Caco-2 (cell line): ENCODE data around the gene P4HTM. TPM values are rescaled to one million over a fixed set of nuclear protein-coding genes. Genes with fewer than 3 reads are reported as not detected.
A peak's percentile ranks its signal among the peaks of the same experiment; 100 is the strongest.

Source experiments
- BruUV-seq: library from RNA; stranded (reverse); fragments of 400-500 nt; replicated peaks from 2 replicates; lab custom pipeline; 2021; lab: Mats Ljungman, UMichigan
- CTCF ChIA-PET: fragments of 300-600 bp; sonication (Branson Sonifier 250); formaldehyde crosslinking; loops from one replicate; lab custom pipeline; 2022; ENCODE audit warnings: antibody characterized with exemption; lab: Charles Lee
- POLR2A ChIA-PET: fragments of 300-600 bp; sonication (Branson Sonifier 250); formaldehyde crosslinking; loops from one replicate; lab custom pipeline; 2022; ENCODE audit warnings: antibody characterized with exemption; lab: Charles Lee
- DNase-seq, 2 experiments: peaks; one replicate each; pipeline versions ENCODE4 v3.0.0 to v3.0.0-alpha.2; 2020 to 2022
- H3K27me3 ChIP-seq: replicated peaks from 2 replicates; pipeline ENCODE4 v1.6.0; 2011; ENCODE audit warnings: low read length; ENCODE audit not compliant: control insufficient read depth, insufficient read depth
- H3K36me3 ChIP-seq: 2 replicates; pipeline ENCODE4 v1.5.1; 2011; ENCODE audit warnings: low read length; ENCODE audit not compliant: control insufficient read depth, insufficient read depth
- H3K4me1 ChIP-seq: fragments of 250-450 bp; sonication (Bioruptor Pico); 2 replicates; pipeline ENCODE4 v1.5.1; 2020; ENCODE audit warnings: mild to moderate bottlenecking
- H3K4me3 ChIP-seq: 2 replicates; pipeline ENCODE4 v1.5.1; 2011; ENCODE audit warnings: low read depth, mild to moderate bottlenecking, control low read depth, low read length
- H3K9me3 ChIP-seq: fragments of 250-450 bp; sonication (Bioruptor Pico); 2 replicates; pipeline ENCODE4 v1.5.1; 2020; ENCODE audit warnings: mild to moderate bottlenecking, moderate library complexity
- H3K27ac Mint-ChIP-seq: one replicate; pipeline ENCODE4 v1.8.0; 2022; ENCODE audit warnings: mixed read lengths; ENCODE audit not compliant: unreplicated experiment
- H3K27me3 Mint-ChIP-seq: one replicate; pipeline ENCODE4 v1.8.0; 2022; ENCODE audit warnings: mixed read lengths; ENCODE audit not compliant: insufficient read depth, unreplicated experiment
- H3K36me3 Mint-ChIP-seq: one replicate; pipeline ENCODE4 v1.8.0; 2022; ENCODE audit warnings: mild to moderate bottlenecking, mixed read lengths; ENCODE audit not compliant: insufficient read depth, unreplicated experiment
- H3K4me1 Mint-ChIP-seq: one replicate; pipeline ENCODE4 v1.8.0; 2022; ENCODE audit warnings: low read depth, mixed read lengths; ENCODE audit not compliant: unreplicated experiment
- H3K4me3 Mint-ChIP-seq: one replicate; pipeline ENCODE4 v1.8.0; 2022; ENCODE audit warnings: mild to moderate bottlenecking, moderate library complexity, mixed read lengths; ENCODE audit not compliant: unreplicated experiment
- H3K9me3 Mint-ChIP-seq: one replicate; pipeline ENCODE4 v1.8.0; 2022; ENCODE audit warnings: mixed read lengths; ENCODE audit not compliant: unreplicated experiment
- CTCF ChIP-seq, 2 experiments: fragments of 200-600 bp in 1 of 2; IDR thresholded peaks; 1 replicate in 1 of 2; 2 replicates in 1 of 2; pipeline versions ENCODE4 v1.5.1 to v1.8.0; 2011 to 2022; ENCODE audit warnings: antibody characterized with exemption in 1 of 2, control low read depth in 1 of 2, inconsistent platforms in 1 of 2, low read depth in 1 of 2, low read length in 1 of 2, mild to moderate bottlenecking in 1 of 2, moderate library complexity in 1 of 2; ENCODE audit not compliant: insufficient read depth in 1 of 2, severe bottlenecking in 1 of 2, unreplicated experiment in 1 of 2
- intact Hi-C: fragments of 100-400 bp; cut with micrococcal nuclease; formaldehyde crosslinking; loops from one replicate; pipeline ENCODE4 v1.10.0; 2022; ENCODE audit not compliant: unreplicated experiment
- total RNA-seq: library from RNA; stranded (reverse); gene quantifications from 2 replicates; pipeline ENCODE4 v1.2.3, GENCODE V29; 2022

The P4HTM gene
- total RNA-seq, 1 experiment from 2014 or later: 24.4 TPM

- H3K4me1 ChIP-seq: peaks cover 20% of the 10 kb centered on the region
- H3K36me3 ChIP-seq: peaks cover 3% of the 10 kb centered on the region
- intact Hi-C loops: no loop called here
- H3K9me3 ChIP-seq: no peaks in the 10 kb centered on the region
- ChIA-PET CTCF (interaction anchor here (0.6 to 1.4 kb wide), 2 partner anchors 22 to 923 kb away, joined by 5 to 7 read pairs; no protein-coding TSS in a partner anchor), POLR2A (no interaction called here)
- no peaks in the 10 kb centered on the region for H3K27me3 Mint-ChIP-seq
- H3K4me1 Mint-ChIP-seq: peaks cover 13% of the 10 kb centered on the region
- H3K27me3 ChIP-seq: no peaks in the 10 kb centered on the region
- DNase-seq: no peak
- no peak overlapping the region for H3K4me3 ChIP-seq
- TF ChIP-seq CTCF (IDR thresholded peaks at IDR 0.05; ENCODE audit: insufficient read depth in 1 of 2, low read depth in 1 of 2, low read length in 1 of 2, severe bottlenecking in 1 of 2, unreplicated experiment in 1 of 2): no peak
- H3K4me3 Mint-ChIP-seq: peak overlapping the region; percentile 46
- H3K9me3 Mint-ChIP-seq: no peaks in the 10 kb centered on the region
- H3K27ac Mint-ChIP-seq: peak overlapping the region; percentile 63
- BruUV-seq: no TSS peak
- peaks cover 76% of the 10 kb centered on the region for H3K36me3 Mint-ChIP-seq
These were observed 19.4 kb downstream of the P4HTM start for GRCh38 chr3:49009396-49009795.

- DNase-seq: no peak
- no peaks in the 10 kb centered on the region for H3K27me3 Mint-ChIP-seq
- H3K36me3 Mint-ChIP-seq: peaks cover 90% of the 10 kb centered on the region
- H3K4me1 Mint-ChIP-seq: peaks cover 13% of the 10 kb centered on the region
- no peaks in the 10 kb centered on the region for H3K9me3 Mint-ChIP-seq
- H3K9me3 ChIP-seq: no peaks in the 10 kb centered on the region
- BruUV-seq: no TSS peak
- no peak for TF ChIP-seq CTCF (IDR thresholded peaks at IDR 0.05; ENCODE audit: insufficient read depth in 1 of 2, low read depth in 1 of 2, low read length in 1 of 2, severe bottlenecking in 1 of 2, unreplicated experiment in 1 of 2)
- no peak overlapping the region for H3K27ac Mint-ChIP-seq
- CTCF ChIA-PET: interaction anchor here (1.7 to 3.6 kb wide), 2 partner anchors 25 kb away, joined by 7 to 29 read pairs; no protein-coding TSS in a partner anchor
- no peak overlapping the region for H3K4me3 ChIP-seq
- peaks cover 7% of the 10 kb centered on the region for H3K4me1 ChIP-seq
- no peaks in the 10 kb centered on the region for H3K27me3 ChIP-seq
- H3K36me3 ChIP-seq: peaks cover 5% of the 10 kb centered on the region
- H3K4me3 Mint-ChIP-seq: no peak overlapping the region
- POLR2A ChIA-PET: interaction anchor here (0.5 to 1.2 kb wide), 2 partner anchors 10 to 259 kb away, joined by 3 to 4 read pairs; partner anchors contain the start of gene NDUFAF3
- intact Hi-C loops: no loop called here
These were observed 22.5 kb downstream of the P4HTM start for GRCh38 chr3:49012441-49013017.

- no TSS peak for BruUV-seq
- H3K36me3 ChIP-seq: peaks cover 5% of the 10 kb centered on the region
- no peak for TF ChIP-seq CTCF (IDR thresholded peaks at IDR 0.05; ENCODE audit: insufficient read depth in 1 of 2, low read depth in 1 of 2, low read length in 1 of 2, severe bottlenecking in 1 of 2, unreplicated experiment in 1 of 2)
- CTCF ChIA-PET: interaction anchor here (0.9 to 3.6 kb wide), 2 partner anchors 26 to 81 kb away, joined by 3 to 29 read pairs; partner anchors contain the start of gene QRICH1
- no peak overlapping the region for H3K4me3 ChIP-seq
- Mint-ChIP-seq H3K27me3 (no peaks in the 10 kb centered on the region), H3K4me1 (peaks cover 10% of the 10 kb centered on the region), H3K36me3 (peaks cover 90% of the 10 kb centered on the region), H3K27ac (no peak overlapping the region), H3K4me3 (no peak overlapping the region), H3K9me3 (no peaks in the 10 kb centered on the region)
- POLR2A ChIA-PET: no interaction called here
- no peak for DNase-seq
- H3K27me3 ChIP-seq: no peaks in the 10 kb centered on the region
- no peaks in the 10 kb centered on the region for H3K9me3 ChIP-seq
- H3K4me1 ChIP-seq: peaks cover 3% of the 10 kb centered on the region
- intact Hi-C loops: no loop called here
These were observed 23.2 kb downstream of the P4HTM start for GRCh38 chr3:49013113-49013737.
